HepG2 (cell line): Measurements from ENCODE around the gene CCS. TPM values are rescaled to one million over a fixed set of nuclear protein-coding genes. Genes with fewer than 3 reads are reported as not detected.

Experiments
- ARID3A ChIP-seq: IDR thresholded peaks from 2 replicates; pipeline ENCODE4 v1.6.1; 2012; ENCODE audit warnings: low read depth, low read length, improper control_type of control experiment
- CEBPB ChIP-seq: IDR thresholded peaks from 2 replicates; pipeline ENCODE4 v1.6.1; 2011; ENCODE audit warnings: low read depth, low read length, improper control_type of control experiment, borderline replicate concordance
- FOXC1 ChIP-seq: sonication (generic); formaldehyde crosslinking; IDR thresholded peaks from 2 replicates; pipeline ENCODE4 v1.8.0; 2022; ENCODE audit warnings: mild to moderate bottlenecking, missing genetic modification reagents, borderline replicate concordance
- KLF16 ChIP-seq, 2 experiments: sonication (generic) in 1 of 2; formaldehyde crosslinking in 1 of 2; IDR thresholded peaks; 2 replicates each; pipeline versions ENCODE4 v1.6.1 to v1.8.0; 2016 to 2023; ENCODE audit warnings: missing genetic modification reagents in 2 of 2, missing compliant biosample characterization in 1 of 2
- KLF9 ChIP-seq: IDR thresholded peaks from 2 replicates; pipeline ENCODE4 v1.6.1; 2016; ENCODE audit warnings: low read depth
- LBX2 ChIP-seq: sonication (generic); formaldehyde crosslinking; IDR thresholded peaks from 2 replicates; pipeline ENCODE4 v1.5.0; 2020; ENCODE audit warnings: missing genetic modification reagents, mild to moderate bottlenecking, borderline replicate concordance
- MLLT10 ChIP-seq: sonication (generic); formaldehyde crosslinking; IDR thresholded peaks from 2 replicates; pipeline ENCODE4 v1.4.0; 2020; ENCODE audit warnings: missing genetic modification reagents
- NFE2L1 ChIP-seq: sonication (generic); formaldehyde crosslinking; IDR thresholded peaks from 2 replicates; pipeline ENCODE4 v1.4.0; 2020; ENCODE audit warnings: missing genetic modification reagents, mild to moderate bottlenecking, borderline replicate concordance
- ZFP90 ChIP-seq: sonication (generic); formaldehyde crosslinking; IDR thresholded peaks from 2 replicates; pipeline ENCODE4 v1.8.0; 2022; ENCODE audit warnings: missing genetic modification reagents, mild to moderate bottlenecking, inconsistent platforms, borderline replicate concordance
- ZFP91 ChIP-seq: sonication (generic); formaldehyde crosslinking; IDR thresholded peaks from 2 replicates; pipeline ENCODE4 v1.9.0; 2022; ENCODE audit warnings: missing genetic modification reagents, mild to moderate bottlenecking, borderline replicate concordance
- ZFY ChIP-seq: sonication (generic); formaldehyde crosslinking; IDR thresholded peaks from 2 replicates; pipeline ENCODE4 v1.4.0; 2020; ENCODE audit warnings: missing genetic modification reagents
- ZNF576 ChIP-seq: sonication (generic); formaldehyde crosslinking; IDR thresholded peaks from 2 replicates; pipeline ENCODE4 v1.4.0; 2020; ENCODE audit warnings: mild to moderate bottlenecking, missing genetic modification reagents
- ZNF720 ChIP-seq: sonication (generic); formaldehyde crosslinking; IDR thresholded peaks from 2 replicates; pipeline ENCODE4 v1.4.0; 2020; ENCODE audit warnings: missing genetic modification reagents
- polyA plus RNA-seq, 8 experiments: library from polyadenylated mRNA; depleted of rRNA in 3 of 8; stranded (reverse) in 7 of 8; unstranded in 1 of 8; fragments of >200 nt; fragmentation: Illumina TruSeq in 4 of 8; extraction: Trizol in 4 of 8; gene quantifications; 2 replicates each; pipeline versions ENCODE4 v1.2.1 to v1.2.3, GENCODE V29; 2011 to 2016; ENCODE audit warnings: low read depth in 4 of 8, missing spikeins in 1 of 8, mixed read lengths in 1 of 8; ENCODE audit not compliant: insufficient read depth in 1 of 8
- total RNA-seq, 5 experiments: library from RNA; depleted of rRNA; stranded (reverse); fragments of >200 nt; fragmentation: Illumina TruSeq; extraction: Trizol; gene quantifications; 2 replicates each; pipeline ENCODE4 v1.2.3, GENCODE V29; 2016; ENCODE audit warnings: low read depth in 1 of 5
- TF ChIP-seq, protein P1 (sequence below), 2 experiments: IDR thresholded peaks; 2 replicates each; pipeline ENCODE4 v1.6.1; 2011 to 2012; ENCODE audit warnings: low read length in 2 of 2, borderline replicate concordance in 1 of 2, low read depth in 1 of 2, mild to moderate bottlenecking in 1 of 2, moderate library complexity in 1 of 2
- TF ChIP-seq, protein P2 (sequence below): sonication (generic); formaldehyde crosslinking; IDR thresholded peaks from 2 replicates; pipeline ENCODE4 v1.8.1; 2023; ENCODE audit warnings: missing genetic modification reagents, inconsistent platforms, borderline replicate concordance
- TF ChIP-seq, protein P3 (sequence below), 2 experiments: sonication (generic) in 1 of 2; formaldehyde crosslinking in 1 of 2; IDR thresholded peaks; 2 replicates each; pipeline versions ENCODE4 v1.5.1 to v1.6.1; 2011 to 2020; ENCODE audit warnings: borderline replicate concordance in 1 of 2, low read depth in 1 of 2, low read length in 1 of 2, mild to moderate bottlenecking in 1 of 2, missing genetic modification reagents in 1 of 2, moderate library complexity in 1 of 2

Gene CCS
- total and polyA plus RNA-seq, 2 of the 13 experiments (the other 11 are each of a cell fraction or from before 2014, with no cell fraction given): 25.4 to 44.6 TPM

DNA sequence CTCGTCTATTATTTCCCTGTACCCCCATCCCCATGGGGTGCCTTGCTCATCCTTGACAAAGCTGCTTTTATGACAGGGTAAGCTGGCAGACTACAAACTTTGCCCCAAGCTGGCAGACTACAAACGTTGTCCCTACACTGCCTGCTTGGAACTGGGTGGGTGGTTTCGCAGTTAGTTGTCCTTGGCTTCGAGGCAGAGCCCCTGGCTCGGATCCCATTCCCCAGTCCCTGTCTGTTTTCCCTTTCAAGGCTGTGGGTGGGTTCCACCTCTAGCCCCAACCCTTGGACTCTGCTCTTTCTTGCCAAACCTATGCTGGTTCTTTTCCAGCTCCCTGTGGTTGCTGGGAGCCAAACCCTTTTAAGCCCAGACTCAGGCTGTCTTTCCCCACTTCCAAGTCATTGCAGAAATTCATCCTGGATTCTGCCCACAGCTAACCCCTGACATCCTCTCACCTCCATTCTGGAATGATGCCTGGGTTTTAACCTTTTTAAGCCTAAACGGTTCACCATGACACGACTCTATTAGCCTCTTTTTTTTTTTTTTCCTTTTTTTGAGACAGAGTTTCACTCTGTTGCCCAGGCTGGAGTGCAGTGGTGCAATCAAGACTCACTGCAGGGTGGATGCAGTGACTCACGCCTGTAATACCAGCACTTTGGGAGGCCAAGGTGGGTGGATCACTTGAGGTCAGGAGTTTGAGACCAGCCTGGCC lies 14.3 kb downstream of the CCS start (continued):
- TF ChIP-seq, protein P1, sequence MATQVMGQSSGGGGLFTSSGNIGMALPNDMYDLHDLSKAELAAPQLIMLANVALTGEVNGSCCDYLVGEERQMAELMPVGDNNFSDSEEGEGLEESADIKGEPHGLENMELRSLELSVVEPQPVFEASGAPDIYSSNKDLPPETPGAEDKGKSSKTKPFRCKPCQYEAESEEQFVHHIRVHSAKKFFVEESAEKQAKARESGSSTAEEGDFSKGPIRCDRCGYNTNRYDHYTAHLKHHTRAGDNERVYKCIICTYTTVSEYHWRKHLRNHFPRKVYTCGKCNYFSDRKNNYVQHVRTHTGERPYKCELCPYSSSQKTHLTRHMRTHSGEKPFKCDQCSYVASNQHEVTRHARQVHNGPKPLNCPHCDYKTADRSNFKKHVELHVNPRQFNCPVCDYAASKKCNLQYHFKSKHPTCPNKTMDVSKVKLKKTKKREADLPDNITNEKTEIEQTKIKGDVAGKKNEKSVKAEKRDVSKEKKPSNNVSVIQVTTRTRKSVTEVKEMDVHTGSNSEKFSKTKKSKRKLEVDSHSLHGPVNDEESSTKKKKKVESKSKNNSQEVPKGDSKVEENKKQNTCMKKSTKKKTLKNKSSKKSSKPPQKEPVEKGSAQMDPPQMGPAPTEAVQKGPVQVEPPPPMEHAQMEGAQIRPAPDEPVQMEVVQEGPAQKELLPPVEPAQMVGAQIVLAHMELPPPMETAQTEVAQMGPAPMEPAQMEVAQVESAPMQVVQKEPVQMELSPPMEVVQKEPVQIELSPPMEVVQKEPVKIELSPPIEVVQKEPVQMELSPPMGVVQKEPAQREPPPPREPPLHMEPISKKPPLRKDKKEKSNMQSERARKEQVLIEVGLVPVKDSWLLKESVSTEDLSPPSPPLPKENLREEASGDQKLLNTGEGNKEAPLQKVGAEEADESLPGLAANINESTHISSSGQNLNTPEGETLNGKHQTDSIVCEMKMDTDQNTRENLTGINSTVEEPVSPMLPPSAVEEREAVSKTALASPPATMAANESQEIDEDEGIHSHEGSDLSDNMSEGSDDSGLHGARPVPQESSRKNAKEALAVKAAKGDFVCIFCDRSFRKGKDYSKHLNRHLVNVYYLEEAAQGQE (IDR thresholded peaks at IDR 0.05; ENCODE audit: borderline replicate concordance in 1 of 2, low read depth in 1 of 2, low read length in 2 of 2): no peak
- TF ChIP-seq, protein P2, sequence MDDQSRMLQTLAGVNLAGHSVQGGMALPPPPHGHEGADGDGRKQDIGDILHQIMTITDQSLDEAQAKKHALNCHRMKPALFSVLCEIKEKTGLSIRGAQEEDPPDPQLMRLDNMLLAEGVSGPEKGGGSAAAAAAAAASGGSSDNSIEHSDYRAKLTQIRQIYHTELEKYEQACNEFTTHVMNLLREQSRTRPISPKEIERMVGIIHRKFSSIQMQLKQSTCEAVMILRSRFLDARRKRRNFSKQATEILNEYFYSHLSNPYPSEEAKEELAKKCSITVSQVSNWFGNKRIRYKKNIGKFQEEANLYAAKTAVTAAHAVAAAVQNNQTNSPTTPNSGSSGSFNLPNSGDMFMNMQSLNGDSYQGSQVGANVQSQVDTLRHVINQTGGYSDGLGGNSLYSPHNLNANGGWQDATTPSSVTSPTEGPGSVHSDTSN: no peak
- TF ChIP-seq NFE2L1 (CRISPR knock-in tag): no peak
- no peak for TF ChIP-seq KLF9 (CRISPR knock-in tag)
- TF ChIP-seq CEBPB: peak; percentile 55
- no peak for TF ChIP-seq ZFY (CRISPR knock-in tag)
- TF ChIP-seq KLF16 (CRISPR knock-in tag; IDR thresholded peaks at IDR 0.05): no peak
- no peak for TF ChIP-seq ZNF576
- TF ChIP-seq ZNF720: no peak
- TF ChIP-seq ARID3A: no peak
- TF ChIP-seq, protein P3, sequence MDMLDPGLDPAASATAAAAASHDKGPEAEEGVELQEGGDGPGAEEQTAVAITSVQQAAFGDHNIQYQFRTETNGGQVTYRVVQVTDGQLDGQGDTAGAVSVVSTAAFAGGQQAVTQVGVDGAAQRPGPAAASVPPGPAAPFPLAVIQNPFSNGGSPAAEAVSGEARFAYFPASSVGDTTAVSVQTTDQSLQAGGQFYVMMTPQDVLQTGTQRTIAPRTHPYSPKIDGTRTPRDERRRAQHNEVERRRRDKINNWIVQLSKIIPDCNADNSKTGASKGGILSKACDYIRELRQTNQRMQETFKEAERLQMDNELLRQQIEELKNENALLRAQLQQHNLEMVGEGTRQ (IDR thresholded peaks at IDR 0.05; ENCODE audit: low read depth, low read length): no peak
- TF ChIP-seq, protein P3 (CRISPR knock-in tag; IDR thresholded peaks at IDR 0.05; ENCODE audit: borderline replicate concordance): no peak
- no peak for TF ChIP-seq MLLT10 (CRISPR knock-in tag)
- TF ChIP-seq FOXC1: no peak
- TF ChIP-seq ZFP90 (CRISPR knock-in tag): no peak
- TF ChIP-seq LBX2 (CRISPR knock-in tag): no peak
- 0 out of 2 replicates have a peak, but pooled peaks have one; percentile 32 for TF ChIP-seq ZFP91
